OCI-LY7 (cell line): ENCODE measurements around the gene HASPIN.

ENCODE experiments used
- CTCF ChIP-seq: fragments of 200-600 bp; sonication (generic); conservative IDR thresholded peaks from 2 replicates; pipeline ENCODE4 v1.5.1; 2014; ENCODE audit warnings: mild to moderate bottlenecking, antibody characterized with exemption, low read length, moderate library complexity, mixed read lengths
- EZH2phosphoT487 ChIP-seq: fragments of 200-600 bp; sonication (generic); IDR thresholded peaks from 2 replicates; pipeline ENCODE4 v1.6.1; 2018; ENCODE audit warnings: low read depth, borderline replicate concordance, mild to moderate bottlenecking, mixed run types, antibody characterized with exemption, low read length, moderate library complexity, mixed read lengths

GRCh38 chr17:3739422-3740124, 15.9 kb downstream of the HASPIN start:
- no peak for TF ChIP-seq CTCF
- TF ChIP-seq EZH2phosphoT487, result no peak
